ENCODE data around the gene SLC50A1. TPM values are rescaled to one million over a fixed set of nuclear protein-coding genes. Genes with fewer than 3 reads are reported as not detected.
"Not testable (repeated sequence)": the region's sequence is repeated elsewhere in the genome, so short reads cannot be mapped to it uniquely, and the experiment has no call there.

Gene SLC50A1
- total RNA-seq, 1 donor from 2014 or later: 27.1 TPM

DNA sequence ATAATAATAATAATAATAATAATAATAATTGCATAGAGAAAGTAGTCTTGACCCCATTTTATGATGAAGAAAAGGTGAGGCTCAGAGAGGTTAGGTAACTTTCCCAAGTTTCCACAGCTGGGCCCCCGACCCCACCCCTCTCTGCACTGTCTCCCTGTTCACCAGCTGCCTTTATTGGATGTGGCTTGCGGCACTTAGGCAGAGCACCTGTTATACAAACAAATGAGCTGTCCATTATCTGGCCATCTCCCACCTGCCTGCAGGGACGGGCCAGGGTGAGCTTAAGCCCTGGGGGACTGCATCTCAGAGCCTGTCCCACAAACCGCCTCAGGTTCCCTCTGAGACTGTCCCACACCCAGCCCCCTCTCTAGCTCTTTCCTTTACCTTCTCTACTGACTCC is 18.0 kb upstream of the SLC50A1 start:
- DNase-seq: no peak

DNA sequence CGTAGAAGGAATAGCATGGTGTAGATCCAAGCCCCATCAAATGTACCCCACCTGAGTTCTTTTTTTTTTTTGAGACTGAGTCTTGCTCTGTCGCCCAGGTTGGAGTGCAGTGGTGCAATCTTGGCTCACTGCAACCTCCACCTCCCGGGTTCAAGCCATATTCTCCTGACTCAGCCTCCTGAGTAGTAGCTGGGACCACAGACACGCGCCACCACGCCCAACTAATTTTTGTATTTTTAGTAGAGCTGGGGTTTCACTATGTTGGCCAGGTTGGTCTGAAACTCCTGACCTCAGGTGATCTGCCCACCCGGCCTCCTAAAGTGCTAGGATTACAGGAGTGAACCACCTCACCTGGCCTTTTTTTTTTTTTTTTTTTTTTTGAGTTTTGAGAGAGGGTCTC is 17.6 kb upstream of the SLC50A1 start:
- not testable (repeated sequence) for DNase-seq

DNA sequence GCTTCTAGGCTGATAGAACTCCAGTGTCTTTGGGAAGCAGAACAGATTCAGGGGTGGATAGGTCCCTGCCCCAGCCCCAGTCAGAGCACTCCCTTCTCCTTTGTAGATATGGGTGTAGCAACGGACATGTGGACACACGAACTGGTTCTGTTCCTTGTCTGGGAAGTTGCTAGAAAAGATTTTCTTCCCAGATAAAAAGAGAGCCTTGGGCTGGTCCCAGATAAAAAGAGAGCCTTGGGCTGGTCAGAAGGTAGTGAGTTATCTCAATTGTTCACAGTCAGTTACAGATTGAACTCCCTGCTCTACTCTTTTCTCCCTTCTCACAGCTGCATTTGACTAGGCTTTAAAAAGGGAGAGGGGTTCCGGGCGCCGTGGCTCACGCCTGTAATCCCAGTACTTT is 15.4 kb upstream of the SLC50A1 start:
- no peak for DNase-seq

GRCh38 chr1:155121249-155121648 is 14.4 kb upstream of the SLC50A1 start:
- DNase-seq: no peak

DNA sequence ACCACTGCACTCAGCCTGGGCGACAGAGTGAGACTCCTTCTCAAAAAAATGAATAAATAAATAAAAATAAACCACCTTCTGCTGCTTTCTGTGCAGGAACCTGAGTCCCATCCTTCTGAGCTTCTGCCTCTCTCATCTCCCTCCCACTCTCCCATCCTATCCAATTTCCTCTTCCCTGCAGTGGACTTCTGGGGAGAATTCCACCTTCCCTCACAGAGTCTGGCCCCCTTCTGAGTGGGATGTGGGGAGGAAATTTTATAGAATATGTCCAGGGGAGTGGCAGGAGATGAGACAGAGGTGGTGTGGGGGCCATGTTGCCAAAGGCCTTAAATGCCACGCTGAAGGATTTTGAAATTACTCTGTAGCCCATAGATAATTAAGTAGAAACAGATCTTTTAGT is 13.3 kb upstream of the SLC50A1 start:
- DNase-seq: no peak

DNA sequence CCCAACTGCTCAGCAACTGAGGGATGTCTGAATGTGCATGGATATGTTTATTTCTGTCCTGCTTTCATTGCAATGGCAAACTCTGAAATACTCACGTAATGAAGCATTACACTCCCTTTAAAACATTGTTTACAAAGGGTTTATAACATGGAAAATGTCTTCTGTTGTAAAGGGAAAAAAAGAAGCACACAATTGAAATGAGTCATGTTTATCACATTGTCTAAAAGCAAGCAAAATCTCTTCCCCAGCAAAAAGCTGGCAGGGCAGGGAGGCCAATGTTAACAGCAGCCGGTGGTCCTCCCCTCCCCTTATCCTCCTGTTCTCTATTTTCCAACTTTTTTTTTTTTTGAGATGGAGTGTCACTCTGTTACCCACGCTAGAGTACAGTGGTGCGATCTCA is 11.9 kb upstream of the SLC50A1 start:
- DNase-seq: peak; percentile 81

DNA sequence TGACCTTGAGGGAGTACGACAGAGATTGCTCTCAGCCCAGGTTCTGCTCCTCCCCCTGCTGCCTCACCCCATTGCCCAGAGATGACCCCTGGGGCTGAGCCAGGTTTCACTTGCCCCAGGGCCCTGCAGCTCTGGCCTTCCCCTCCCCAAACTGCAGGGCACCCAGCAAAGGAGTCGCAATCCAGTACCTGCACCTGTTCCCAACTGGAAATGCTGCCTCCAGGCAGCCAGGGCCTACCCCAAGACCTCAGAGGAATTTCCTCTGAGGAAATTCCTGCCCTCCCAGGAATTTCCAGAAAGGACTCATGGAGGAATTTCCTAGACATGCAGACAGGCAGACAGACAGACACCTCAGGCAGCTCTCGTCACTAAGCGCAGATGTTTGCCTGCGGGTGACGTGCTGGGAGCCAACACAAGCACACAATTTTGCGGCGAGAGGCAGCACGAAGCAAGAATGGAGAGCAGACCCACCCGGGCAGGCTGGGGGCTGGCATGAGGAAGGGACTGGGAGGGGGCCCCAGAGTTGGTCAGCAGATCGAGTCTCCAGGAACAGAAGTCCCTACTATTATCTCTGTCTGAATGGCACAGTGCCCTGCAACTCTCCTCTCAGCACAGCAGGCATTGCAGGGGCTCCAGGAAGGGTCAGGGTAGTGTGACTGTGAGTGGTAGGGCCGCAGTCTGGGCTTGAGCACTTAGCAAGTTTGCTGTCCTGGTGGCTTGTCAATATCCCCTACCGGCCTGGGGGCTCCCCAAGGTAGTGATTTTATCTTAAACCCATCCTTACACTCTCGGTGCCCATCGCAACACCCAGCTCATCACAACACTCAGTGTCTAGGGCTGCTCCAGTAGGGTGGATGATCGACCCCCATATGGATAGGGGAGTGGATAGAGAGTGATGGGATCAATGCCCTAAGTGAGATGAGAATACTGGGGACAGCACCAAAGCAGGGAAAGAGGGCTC is 10.9 kb upstream of the SLC50A1 start:
- DNase-seq: peak; percentile 88

DNA sequence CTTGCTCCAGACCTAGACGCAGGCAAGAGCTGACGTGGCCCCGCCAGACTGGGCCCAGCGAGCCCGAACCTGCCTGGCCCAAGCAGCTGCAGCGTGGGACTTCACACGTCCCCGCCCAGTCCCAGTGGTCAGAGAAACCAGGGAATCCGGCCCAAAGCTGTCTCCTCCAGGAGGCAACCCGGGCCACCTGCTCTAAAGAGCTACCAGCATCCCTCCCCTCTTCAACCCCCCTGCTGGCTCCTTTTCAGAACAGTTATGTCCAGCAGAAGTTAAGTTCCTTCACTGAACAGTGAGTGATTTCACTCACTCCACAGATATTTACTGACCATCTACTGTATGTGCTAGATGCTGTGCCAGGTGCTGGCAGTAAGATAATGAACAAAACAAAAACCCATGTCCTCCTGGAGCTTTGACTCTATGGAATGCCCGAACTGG is 10.1 kb upstream of the SLC50A1 start:
- DNase-seq: peak; percentile 32

GRCh38 chr1:155125946-155126555 is 9.6 kb upstream of the SLC50A1 start:
- peak; percentile 70 for DNase-seq

DNA sequence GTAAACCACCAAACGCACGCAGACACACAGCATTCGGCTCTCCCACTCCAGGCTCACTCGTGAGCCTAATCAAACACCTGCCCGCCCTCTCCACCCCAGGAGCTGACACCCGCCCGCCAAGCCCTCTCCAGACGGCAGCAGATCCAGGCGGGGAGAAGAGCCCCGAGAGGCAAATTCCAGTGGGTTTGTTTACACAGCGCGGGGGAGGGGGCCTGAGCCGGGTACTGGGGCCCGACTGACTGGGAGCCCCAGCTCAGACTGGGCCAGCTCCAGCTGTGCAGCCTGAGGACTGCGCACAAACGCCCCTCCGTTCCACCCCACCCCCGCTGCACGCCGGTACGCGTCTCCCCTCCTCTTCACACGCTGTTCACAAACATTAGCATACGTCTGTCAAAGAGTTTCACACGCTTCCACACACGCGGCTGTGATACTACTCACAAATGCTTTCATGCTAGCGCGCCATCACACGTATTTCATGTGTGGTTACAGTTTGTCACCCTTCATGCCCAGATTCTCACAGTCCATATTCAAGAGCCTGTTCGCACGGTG is 9.0 kb upstream of the SLC50A1 start:
- peak; percentile 76 for DNase-seq

- DNase-seq: peak; percentile 91
Observed at GRCh38 chr1:155127105-155127966, 8.3 kb upstream of the SLC50A1 start, which contains the start of gene EFNA1. TSS of gene EFNA1 (plus strand) at chr1:155127876. CDS start at chr1:155127978, 102 bp downstream.

- DNase-seq: peak; percentile 26
Observed at GRCh38 chr1:155127967-155128754, 7.5 kb upstream of the SLC50A1 start.

DNA sequence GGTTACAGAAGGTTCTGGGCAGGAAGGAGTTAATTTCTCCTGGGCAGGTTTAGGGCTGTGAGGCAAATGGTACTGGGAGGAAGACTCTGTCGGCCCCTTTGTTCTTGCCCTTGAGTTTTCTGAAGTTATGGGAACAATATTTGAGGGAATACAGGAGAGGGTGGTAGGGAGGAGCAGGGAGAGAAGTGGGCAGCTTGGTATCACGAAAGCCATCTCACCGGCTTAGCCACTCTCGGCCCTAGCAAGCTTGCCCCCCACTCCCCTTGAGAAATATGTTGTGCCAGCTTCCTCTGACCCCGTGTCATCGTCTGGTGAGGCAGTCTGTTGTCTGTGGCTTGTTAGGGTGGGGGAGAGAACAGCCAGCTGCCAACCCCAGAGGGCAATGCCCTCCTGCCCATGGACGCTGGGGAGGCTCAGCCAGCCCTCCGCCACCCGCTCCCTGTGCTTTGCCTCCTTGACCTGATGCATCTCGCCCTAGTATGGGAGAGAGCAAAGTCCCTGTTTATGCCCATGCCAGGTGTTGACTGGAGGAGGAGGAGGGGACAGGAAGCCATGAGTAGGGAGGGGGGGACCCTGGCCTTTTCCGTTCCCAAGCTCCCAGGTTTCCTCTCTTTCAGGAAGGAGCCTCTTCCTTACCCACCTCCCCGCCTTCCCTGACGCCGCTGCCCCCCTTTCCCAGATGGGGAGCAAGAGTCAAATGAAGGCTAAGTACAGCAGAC is 6.7 kb upstream of the SLC50A1 start:
- peak; percentile 95 for DNase-seq

GRCh38 chr1:155130272-155131006 is 5.2 kb upstream of the SLC50A1 start:
- DNase-seq: peak; percentile 15

- DNase-seq: peak; percentile 11
Observed at GRCh38 chr1:155131285-155131684, 4.4 kb upstream of the SLC50A1 start.

DNA sequence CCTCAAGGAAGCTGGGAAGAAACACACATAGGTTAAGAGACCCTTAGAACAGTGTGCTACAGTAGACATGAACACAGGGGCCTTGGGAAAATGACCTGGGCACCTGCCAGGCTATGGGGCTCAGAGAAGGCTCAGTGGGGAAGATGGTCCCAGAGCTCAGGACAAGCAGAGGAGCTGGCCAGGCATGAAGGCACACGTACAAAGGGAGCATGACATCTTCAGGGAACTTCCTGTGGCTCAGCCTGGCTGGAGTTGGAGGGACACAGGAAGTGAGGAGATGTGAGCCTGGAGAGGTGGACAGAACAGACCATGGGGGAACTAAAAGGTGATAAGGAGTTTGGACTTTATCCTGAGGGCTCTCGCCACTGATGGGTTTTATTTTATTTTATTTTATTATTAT is 3.8 kb upstream of the SLC50A1 start:
- peak; percentile 25 for DNase-seq

GRCh38 chr1:155133799-155134281 is 1.8 kb upstream of the SLC50A1 start:
- peak; percentile 7 for DNase-seq

- DNase-seq: peak; percentile 18
Observed at GRCh38 chr1:155134322-155134721, 1.3 kb upstream of the SLC50A1 start.

GRCh38 chr1:155134880-155135414 is 705 bp upstream of the SLC50A1 start:
- peak; percentile 97 for DNase-seq

- DNase-seq: peak; percentile 8
Observed at GRCh38 chr1:155136748-155137147, 1.1 kb downstream of the SLC50A1 start.

All from dermis blood vessel endothelial cell (primary cell).